GM12873 (cell line): ENCODE measurements around the gene SLC22A23.

Experiments
- CTCF ChIP-seq: IDR thresholded peaks from 2 replicates; pipeline ENCODE4 v1.5.1; 2012; ENCODE audit warnings: low read depth, mild to moderate bottlenecking, moderate library complexity, low read length, control low read depth; ENCODE audit not compliant: insufficient read depth; ENCODE audit errors: missing control alignments

Gene SLC22A23

GRCh38 chr6:3456898-3457709, at the start of gene SLC22A23:
TSS of gene SLC22A23 (minus strand) at chr6:3457050. CDS start at chr6:3456559, 491 bp downstream.
- peak; percentile 58 for TF ChIP-seq CTCF

GRCh38 chr6:3506200-3506599, 49.4 kb upstream of the SLC22A23 start:
- no peak for TF ChIP-seq CTCF

GRCh38 chr6:3504938-3505805, 48.3 kb upstream of the SLC22A23 start:
- no peak for TF ChIP-seq CTCF

GRCh38 chr6:3504354-3504753, 47.5 kb upstream of the SLC22A23 start:
- no peak for TF ChIP-seq CTCF

- no peak for TF ChIP-seq CTCF
Observed at GRCh38 chr6:3501826-3502500, 45.1 kb upstream of the SLC22A23 start.

GRCh38 chr6:3500262-3501014, 43.6 kb upstream of the SLC22A23 start:
- no peak for TF ChIP-seq CTCF

- TF ChIP-seq CTCF = no peak
Observed at GRCh38 chr6:3499603-3500002, 42.8 kb upstream of the SLC22A23 start.
